Measurements from ENCODE around the gene IMPG2.

GRCh38 chr3:101228441-101228840, 91.9 kb downstream of the IMPG2 start:
- TF ChIP-seq EZH2 (IDR thresholded peaks at IDR 0.05; ENCODE audit: insufficient read depth, poor library complexity, severe bottlenecking) (no peak), EZH2phosphoT487 (IDR thresholded peaks at IDR 0.05; ENCODE audit: insufficient read depth, low read depth) (no peak)

Measured in GM23248 (cell line).